ENCODE measurements around the gene ZBTB34. TPM values are rescaled to one million over a fixed set of nuclear protein-coding genes. Genes with fewer than 3 reads are reported as not detected.

ZBTB34 gene
- polyA plus RNA-seq, 1 donor from 2014 or later = 19.5 TPM

- Histone ChIP-seq H3K9me3 (ENCODE audit: low read length) (no peaks in the 10 kb centered on the region), H3K4me2 (ENCODE audit: low read length) (no peak overlapping the region), H4K20me1 (ENCODE audit: insufficient read depth) (no peaks in the 10 kb centered on the region), H3K9ac (ENCODE audit: low read length) (no peak overlapping the region), H2AFZ (ENCODE audit: low read depth, low read length) (no peak overlapping the region), H3K79me2 (replicated peaks; ENCODE audit: insufficient read depth, low read length) (no peaks in the 10 kb centered on the region), H3K9me2 (ENCODE audit: insufficient read depth, low read length) (no peaks in the 10 kb centered on the region), H3F3A (ENCODE audit: insufficient read depth, low read length, poor library complexity, severe bottlenecking) (no peaks in the 10 kb centered on the region), H3K27ac (ENCODE audit: low read length) (no peak overlapping the region), H3K4me3 (ENCODE audit: low read length) (no peak overlapping the region), H3K27me3 (ENCODE audit: insufficient read depth, low read depth, low read length) (no peaks in the 10 kb centered on the region), H3K36me3 (ENCODE audit: insufficient read depth, low read length) (no peaks in the 10 kb centered on the region)
- TF ChIP-seq POLR2AphosphoS5 (IDR thresholded peaks at IDR 0.05) (no peak), MXI1 (conservative IDR thresholded peaks at IDR 0.05; ENCODE audit: poor library complexity, severe bottlenecking) (no peak), EP300 (conservative IDR thresholded peaks at IDR 0.05; ENCODE audit: poor library complexity, severe bottlenecking) (no peak), RAD21 (conservative IDR thresholded peaks at IDR 0.05) (peak; percentile 49), SMC3 (conservative IDR thresholded peaks at IDR 0.05; ENCODE audit: poor library complexity) (peak; percentile 26), REST (IDR thresholded peaks at IDR 0.05; ENCODE audit: borderline replicate concordance) (no peak), TAF1 (IDR thresholded peaks at IDR 0.05; ENCODE audit: low read depth) (no peak)
- TF ChIP-seq, protein P1, sequence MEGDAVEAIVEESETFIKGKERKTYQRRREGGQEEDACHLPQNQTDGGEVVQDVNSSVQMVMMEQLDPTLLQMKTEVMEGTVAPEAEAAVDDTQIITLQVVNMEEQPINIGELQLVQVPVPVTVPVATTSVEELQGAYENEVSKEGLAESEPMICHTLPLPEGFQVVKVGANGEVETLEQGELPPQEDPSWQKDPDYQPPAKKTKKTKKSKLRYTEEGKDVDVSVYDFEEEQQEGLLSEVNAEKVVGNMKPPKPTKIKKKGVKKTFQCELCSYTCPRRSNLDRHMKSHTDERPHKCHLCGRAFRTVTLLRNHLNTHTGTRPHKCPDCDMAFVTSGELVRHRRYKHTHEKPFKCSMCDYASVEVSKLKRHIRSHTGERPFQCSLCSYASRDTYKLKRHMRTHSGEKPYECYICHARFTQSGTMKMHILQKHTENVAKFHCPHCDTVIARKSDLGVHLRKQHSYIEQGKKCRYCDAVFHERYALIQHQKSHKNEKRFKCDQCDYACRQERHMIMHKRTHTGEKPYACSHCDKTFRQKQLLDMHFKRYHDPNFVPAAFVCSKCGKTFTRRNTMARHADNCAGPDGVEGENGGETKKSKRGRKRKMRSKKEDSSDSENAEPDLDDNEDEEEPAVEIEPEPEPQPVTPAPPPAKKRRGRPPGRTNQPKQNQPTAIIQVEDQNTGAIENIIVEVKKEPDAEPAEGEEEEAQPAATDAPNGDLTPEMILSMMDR (IDR thresholded peaks at IDR 0.05; ENCODE audit: poor library complexity, severe bottlenecking) = peak; percentile 55
Observed at GRCh38 chr9:126893079-126893478, 32.6 kb downstream of the ZBTB34 start.

DNA sequence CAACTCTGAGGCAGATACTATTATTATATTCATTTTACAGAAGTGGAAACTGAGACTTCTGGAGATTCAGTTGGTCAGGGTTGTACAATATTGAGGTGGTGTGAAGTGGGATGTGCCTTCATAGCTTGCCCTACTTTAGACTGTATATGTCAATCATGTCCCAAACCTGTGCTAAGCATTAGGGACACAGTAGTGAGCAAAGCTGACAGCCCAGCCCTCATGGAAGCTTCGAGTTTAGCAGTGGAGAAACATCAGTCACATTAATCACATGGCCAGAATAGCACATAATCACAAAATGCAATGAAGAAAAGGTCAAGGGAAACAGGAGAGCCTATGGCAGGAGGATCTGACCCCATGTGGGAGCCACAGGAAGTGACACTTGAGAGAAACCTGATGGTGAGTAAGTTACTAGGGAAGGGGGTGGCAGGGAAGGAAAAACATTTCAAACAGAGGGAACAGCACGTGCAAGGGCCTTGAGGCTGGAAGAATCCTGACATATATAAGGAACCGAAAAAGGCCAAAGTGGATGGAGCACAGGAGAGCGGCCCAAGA is 33.7 kb downstream of the ZBTB34 start:
- Histone ChIP-seq H3K4me3 (ENCODE audit: low read length) (no peak overlapping the region), H3K9me3 (ENCODE audit: low read length) (no peaks in the 10 kb centered on the region), H2AFZ (ENCODE audit: low read depth, low read length) (no peak overlapping the region), H3K9me2 (ENCODE audit: insufficient read depth, low read length) (no peaks in the 10 kb centered on the region), H3K9ac (ENCODE audit: low read length) (no peak overlapping the region), H3K4me2 (ENCODE audit: low read length) (no peak overlapping the region), H3K36me3 (ENCODE audit: insufficient read depth, low read length) (no peaks in the 10 kb centered on the region), H4K20me1 (ENCODE audit: insufficient read depth) (no peaks in the 10 kb centered on the region), H3K79me2 (replicated peaks; ENCODE audit: insufficient read depth, low read length) (no peaks in the 10 kb centered on the region), H3K27me3 (ENCODE audit: insufficient read depth, low read depth, low read length) (no peaks in the 10 kb centered on the region), H3F3A (ENCODE audit: insufficient read depth, low read length, poor library complexity, severe bottlenecking) (no peaks in the 10 kb centered on the region), H3K27ac (ENCODE audit: low read length) (no peak overlapping the region)
- TF ChIP-seq, protein P1 (IDR thresholded peaks at IDR 0.05; ENCODE audit: poor library complexity, severe bottlenecking) = no peak
- no peak for TF ChIP-seq TAF1 (IDR thresholded peaks at IDR 0.05; ENCODE audit: low read depth)
- no peak for TF ChIP-seq SMC3 (conservative IDR thresholded peaks at IDR 0.05; ENCODE audit: poor library complexity)
